HepG2 (cell line): ENCODE measurements around the gene CDC42EP4. TPM values are rescaled to one million over a fixed set of nuclear protein-coding genes. Genes with fewer than 3 reads are reported as not detected.

Experiments
- ETV6 ChIP-seq: sonication (generic); formaldehyde crosslinking; conservative IDR thresholded peaks from 2 replicates; pipeline ENCODE4 v1.4.0; 2020; ENCODE audit warnings: missing genetic modification reagents
- KLF11 ChIP-seq: IDR thresholded peaks from 2 replicates; pipeline ENCODE4 v1.6.1; 2016; ENCODE audit warnings: missing compliant biosample characterization
- KLF16 ChIP-seq, 2 experiments: sonication (generic) in 1 of 2; formaldehyde crosslinking in 1 of 2; IDR thresholded peaks; 2 replicates each; pipeline versions ENCODE4 v1.6.1 to v1.8.0; 2016 to 2023; ENCODE audit warnings: missing genetic modification reagents in 2 of 2, missing compliant biosample characterization in 1 of 2
- NCOA5 ChIP-seq: sonication (generic); formaldehyde crosslinking; IDR thresholded peaks from 2 replicates; pipeline ENCODE4 v1.4.0; 2020; ENCODE audit warnings: missing genetic modification reagents
- NFRKB ChIP-seq: fragments of 450-650 bp; IDR thresholded peaks from 2 replicates; pipeline ENCODE4 v1.6.1; 2017
- SIX1 ChIP-seq: sonication (generic); formaldehyde crosslinking; IDR thresholded peaks from 2 replicates; pipeline ENCODE4 v1.4.0; 2020; ENCODE audit warnings: missing genetic modification reagents, borderline replicate concordance
- TMF1 ChIP-seq: sonication (generic); formaldehyde crosslinking; IDR thresholded peaks from 2 replicates; pipeline ENCODE4 v1.8.1; 2022; ENCODE audit warnings: low read depth, missing genetic modification reagents
- U2AF1 ChIP-seq: fragments of 200-400 bp; formaldehyde crosslinking; optimal IDR thresholded peaks from 2 replicates; pipeline ENCODE3; 2017; ENCODE audit warnings: mild to moderate bottlenecking, low read depth, low read length
- ZMAT3 ChIP-seq: sonication (generic); formaldehyde crosslinking; conservative IDR thresholded peaks from 2 replicates; pipeline ENCODE4 v1.7.0; 2021; ENCODE audit warnings: missing genetic modification reagents
- ZNF224 ChIP-seq: sonication (generic); formaldehyde crosslinking; IDR thresholded peaks from 2 replicates; pipeline ENCODE4 v1.5.0; 2020; ENCODE audit warnings: mild to moderate bottlenecking, missing genetic modification reagents
- ZNF24 ChIP-seq: fragments of 450-650 bp; IDR thresholded peaks from 2 replicates; pipeline ENCODE4 v1.6.1; 2017; ENCODE audit warnings: antibody characterized with exemption, mild to moderate bottlenecking
- ZNF543 ChIP-seq: sonication (generic); formaldehyde crosslinking; IDR thresholded peaks from 2 replicates; pipeline ENCODE4 v1.4.0; 2020; ENCODE audit warnings: mild to moderate bottlenecking, missing genetic modification reagents
- ZNF572 ChIP-seq: sonication (generic); formaldehyde crosslinking; IDR thresholded peaks from 2 replicates; pipeline ENCODE4 v1.5.1; 2020; ENCODE audit warnings: mild to moderate bottlenecking, missing genetic modification reagents
- polyA plus RNA-seq, 8 experiments: library from polyadenylated mRNA; depleted of rRNA in 3 of 8; stranded (reverse) in 7 of 8; unstranded in 1 of 8; fragments of >200 nt; fragmentation: Illumina TruSeq in 4 of 8; extraction: Trizol in 4 of 8; gene quantifications; 2 replicates each; pipeline versions ENCODE4 v1.2.1 to v1.2.3, GENCODE V29; 2011 to 2016; ENCODE audit warnings: low read depth in 4 of 8, missing spikeins in 1 of 8, mixed read lengths in 1 of 8; ENCODE audit not compliant: insufficient read depth in 1 of 8
- total RNA-seq, 5 experiments: library from RNA; depleted of rRNA; stranded (reverse); fragments of >200 nt; fragmentation: Illumina TruSeq; extraction: Trizol; gene quantifications; 2 replicates each; pipeline ENCODE4 v1.2.3, GENCODE V29; 2016; ENCODE audit warnings: low read depth in 1 of 5
- TF ChIP-seq, protein P1 (sequence below): sonication (generic); formaldehyde crosslinking; IDR thresholded peaks from 2 replicates; pipeline ENCODE4 v1.5.1; 2020; ENCODE audit warnings: missing genetic modification reagents, mild to moderate bottlenecking, borderline replicate concordance
- TF ChIP-seq, protein P2 (sequence below): sonication (generic); formaldehyde crosslinking; IDR thresholded peaks from 2 replicates; pipeline ENCODE4 v1.5.0; 2020; ENCODE audit warnings: mild to moderate bottlenecking, missing genetic modification reagents, borderline replicate concordance
- TF ChIP-seq, protein P3 (sequence below): sonication (generic); formaldehyde crosslinking; IDR thresholded peaks from 2 replicates; pipeline ENCODE4 v1.4.0; 2020; ENCODE audit warnings: mild to moderate bottlenecking, low read depth, missing genetic modification reagents
- TF ChIP-seq, protein P4 (sequence below): sonication (generic); formaldehyde crosslinking; IDR thresholded peaks from 2 replicates; pipeline ENCODE4 v1.8.1; 2023; ENCODE audit warnings: mild to moderate bottlenecking, missing genetic modification reagents, borderline replicate concordance
- TF ChIP-seq, protein P5 (sequence below): sonication (generic); formaldehyde crosslinking; IDR thresholded peaks from 2 replicates; pipeline ENCODE4 v1.4.0; 2020; ENCODE audit warnings: missing genetic modification reagents, borderline replicate concordance
- TF ChIP-seq, protein P6 (sequence below): sonication (generic); formaldehyde crosslinking; IDR thresholded peaks from 2 replicates; pipeline ENCODE4 v1.5.1; 2020; ENCODE audit warnings: mild to moderate bottlenecking, missing genetic modification reagents, moderate library complexity
- TF ChIP-seq, protein P7 (sequence below): sonication (generic); formaldehyde crosslinking; IDR thresholded peaks from 2 replicates; pipeline ENCODE4 v1.8.0; 2022; ENCODE audit warnings: low read depth, missing genetic modification reagents

The CDC42EP4 gene
- total and polyA plus RNA-seq, 2 of the 13 experiments (the other 11 are each of a cell fraction or from before 2014, with no cell fraction given), result 19.0 to 54.0 TPM

DNA sequence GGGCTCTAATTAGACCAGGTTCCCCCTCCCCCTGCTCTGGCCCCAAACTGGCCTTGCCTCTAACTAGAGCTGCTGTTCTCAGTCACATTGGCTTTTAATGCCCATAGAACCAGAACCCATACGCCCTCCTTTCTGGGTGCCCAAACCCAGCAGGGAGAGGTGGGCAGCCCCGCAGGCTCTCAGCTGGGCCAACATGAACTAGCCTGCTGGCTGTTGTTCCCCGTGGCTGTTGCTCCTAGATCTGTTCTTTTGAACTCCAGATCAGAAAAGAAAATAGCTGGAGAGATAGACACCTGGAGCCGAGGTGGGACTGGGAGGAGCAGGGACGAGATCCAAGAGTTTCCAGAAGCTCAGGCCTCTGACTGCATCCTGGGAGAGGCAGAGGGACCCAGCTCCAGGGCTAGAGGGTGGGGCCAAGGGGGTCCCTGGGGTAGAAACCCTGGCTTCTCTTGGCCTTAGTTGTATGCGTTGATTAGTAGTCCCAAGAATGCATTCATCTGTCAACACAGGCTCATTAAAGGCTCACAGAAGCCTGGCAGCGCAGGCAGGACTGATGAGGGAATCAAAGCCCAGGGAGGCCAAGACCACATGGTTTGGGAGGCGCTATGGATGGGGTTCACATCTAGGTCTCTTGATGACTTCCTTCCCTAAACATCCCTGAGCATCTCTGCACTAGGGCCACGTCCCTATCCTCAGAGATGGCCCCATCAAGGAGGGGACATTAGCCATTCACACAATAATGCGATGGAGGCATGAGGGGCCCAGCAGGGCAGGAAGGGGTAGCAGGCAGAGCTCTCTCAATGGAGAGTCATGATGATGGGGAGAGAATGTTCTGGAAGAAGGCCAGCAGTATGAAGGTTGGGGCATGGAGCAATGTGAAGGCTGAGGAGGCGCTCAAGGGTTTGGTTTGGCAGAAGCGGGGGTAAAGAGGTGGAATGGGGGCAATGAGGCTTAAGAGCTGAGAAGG, 48.8 kb downstream of the CDC42EP4 start (continued):
- TF ChIP-seq ZNF24 (no peak), U2AF1 (no peak), KLF11 (CRISPR knock-in tag) (no peak), ZNF543 (no peak), SIX1 (no peak; the same call in 1 of the 2 replicates), ETV6 (CRISPR knock-in tag) (no peak), KLF16 (CRISPR knock-in tag; IDR thresholded peaks at IDR 0.05) (no peak; a peak in 1 of 4 replicates), TMF1 (CRISPR knock-in tag) (no peak), ZNF572 (CRISPR knock-in tag) (no peak; the same call in 1 of the 2 replicates), ZNF224 (CRISPR knock-in tag) (no peak; the same call in 1 of the 2 replicates), ZMAT3 (CRISPR knock-in tag) (no peak), NCOA5 (no peak), NFRKB (no peak)
- TF ChIP-seq, protein P1, sequence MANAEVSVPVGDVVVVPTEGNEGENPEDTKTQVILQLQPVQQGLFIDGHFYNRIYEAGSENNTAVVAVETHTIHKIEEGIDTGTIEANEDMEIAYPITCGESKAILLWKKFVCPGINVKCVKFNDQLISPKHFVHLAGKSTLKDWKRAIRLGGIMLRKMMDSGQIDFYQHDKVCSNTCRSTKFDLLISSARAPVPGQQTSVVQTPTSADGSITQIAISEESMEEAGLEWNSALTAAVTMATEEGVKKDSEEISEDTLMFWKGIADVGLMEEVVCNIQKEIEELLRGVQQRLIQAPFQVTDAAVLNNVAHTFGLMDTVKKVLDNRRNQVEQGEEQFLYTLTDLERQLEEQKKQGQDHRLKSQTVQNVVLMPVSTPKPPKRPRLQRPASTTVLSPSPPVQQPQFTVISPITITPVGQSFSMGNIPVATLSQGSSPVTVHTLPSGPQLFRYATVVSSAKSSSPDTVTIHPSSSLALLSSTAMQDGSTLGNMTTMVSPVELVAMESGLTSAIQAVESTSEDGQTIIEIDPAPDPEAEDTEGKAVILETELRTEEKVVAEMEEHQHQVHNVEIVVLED (CRISPR knock-in tag), result no peak
- TF ChIP-seq, protein P2, sequence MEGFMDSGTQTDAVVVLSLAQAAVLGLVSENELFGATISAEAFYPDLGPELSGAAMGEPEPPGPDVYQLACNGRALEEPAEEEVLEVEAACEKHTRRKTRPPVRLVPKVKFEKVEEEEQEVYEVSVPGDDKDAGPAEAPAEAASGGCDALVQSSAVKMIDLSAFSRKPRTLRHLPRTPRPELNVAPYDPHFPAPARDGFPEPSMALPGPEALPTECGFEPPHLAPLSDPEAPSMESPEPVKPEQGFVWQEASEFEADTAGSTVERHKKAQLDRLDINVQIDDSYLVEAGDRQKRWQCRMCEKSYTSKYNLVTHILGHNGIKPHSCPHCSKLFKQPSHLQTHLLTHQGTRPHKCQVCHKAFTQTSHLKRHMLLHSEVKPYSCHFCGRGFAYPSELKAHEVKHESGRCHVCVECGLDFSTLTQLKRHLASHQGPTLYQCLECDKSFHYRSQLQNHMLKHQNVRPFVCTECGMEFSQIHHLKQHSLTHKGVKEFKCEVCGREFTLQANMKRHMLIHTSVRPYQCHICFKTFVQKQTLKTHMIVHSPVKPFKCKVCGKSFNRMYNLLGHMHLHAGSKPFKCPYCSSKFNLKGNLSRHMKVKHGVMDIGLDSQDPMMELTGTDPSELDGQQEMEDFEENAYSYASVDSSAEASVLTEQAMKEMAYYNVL (CRISPR knock-in tag), result no peak
- TF ChIP-seq, protein P3, sequence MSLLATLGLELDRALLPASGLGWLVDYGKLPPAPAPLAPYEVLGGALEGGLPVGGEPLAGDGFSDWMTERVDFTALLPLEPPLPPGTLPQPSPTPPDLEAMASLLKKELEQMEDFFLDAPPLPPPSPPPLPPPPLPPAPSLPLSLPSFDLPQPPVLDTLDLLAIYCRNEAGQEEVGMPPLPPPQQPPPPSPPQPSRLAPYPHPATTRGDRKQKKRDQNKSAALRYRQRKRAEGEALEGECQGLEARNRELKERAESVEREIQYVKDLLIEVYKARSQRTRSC (CRISPR knock-in tag), result no peak
- TF ChIP-seq, protein P4, sequence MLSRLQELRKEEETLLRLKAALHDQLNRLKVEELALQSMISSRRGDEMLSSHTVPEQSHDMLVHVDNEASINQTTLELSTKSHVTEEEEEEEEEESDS (CRISPR knock-in tag), result no peak
- TF ChIP-seq, protein P5, sequence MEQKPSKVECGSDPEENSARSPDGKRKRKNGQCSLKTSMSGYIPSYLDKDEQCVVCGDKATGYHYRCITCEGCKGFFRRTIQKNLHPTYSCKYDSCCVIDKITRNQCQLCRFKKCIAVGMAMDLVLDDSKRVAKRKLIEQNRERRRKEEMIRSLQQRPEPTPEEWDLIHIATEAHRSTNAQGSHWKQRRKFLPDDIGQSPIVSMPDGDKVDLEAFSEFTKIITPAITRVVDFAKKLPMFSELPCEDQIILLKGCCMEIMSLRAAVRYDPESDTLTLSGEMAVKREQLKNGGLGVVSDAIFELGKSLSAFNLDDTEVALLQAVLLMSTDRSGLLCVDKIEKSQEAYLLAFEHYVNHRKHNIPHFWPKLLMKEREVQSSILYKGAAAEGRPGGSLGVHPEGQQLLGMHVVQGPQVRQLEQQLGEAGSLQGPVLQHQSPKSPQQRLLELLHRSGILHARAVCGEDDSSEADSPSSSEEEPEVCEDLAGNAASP (CRISPR knock-in tag), result no peak
- TF ChIP-seq, protein P6, sequence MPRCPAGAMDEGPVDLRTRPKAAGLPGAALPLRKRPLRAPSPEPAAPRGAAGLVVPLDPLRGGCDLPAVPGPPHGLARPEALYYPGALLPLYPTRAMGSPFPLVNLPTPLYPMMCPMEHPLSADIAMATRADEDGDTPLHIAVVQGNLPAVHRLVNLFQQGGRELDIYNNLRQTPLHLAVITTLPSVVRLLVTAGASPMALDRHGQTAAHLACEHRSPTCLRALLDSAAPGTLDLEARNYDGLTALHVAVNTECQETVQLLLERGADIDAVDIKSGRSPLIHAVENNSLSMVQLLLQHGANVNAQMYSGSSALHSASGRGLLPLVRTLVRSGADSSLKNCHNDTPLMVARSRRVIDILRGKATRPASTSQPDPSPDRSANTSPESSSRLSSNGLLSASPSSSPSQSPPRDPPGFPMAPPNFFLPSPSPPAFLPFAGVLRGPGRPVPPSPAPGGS (CRISPR knock-in tag), result no peak; the same call in 1 of the 2 replicates
- TF ChIP-seq, protein P7, sequence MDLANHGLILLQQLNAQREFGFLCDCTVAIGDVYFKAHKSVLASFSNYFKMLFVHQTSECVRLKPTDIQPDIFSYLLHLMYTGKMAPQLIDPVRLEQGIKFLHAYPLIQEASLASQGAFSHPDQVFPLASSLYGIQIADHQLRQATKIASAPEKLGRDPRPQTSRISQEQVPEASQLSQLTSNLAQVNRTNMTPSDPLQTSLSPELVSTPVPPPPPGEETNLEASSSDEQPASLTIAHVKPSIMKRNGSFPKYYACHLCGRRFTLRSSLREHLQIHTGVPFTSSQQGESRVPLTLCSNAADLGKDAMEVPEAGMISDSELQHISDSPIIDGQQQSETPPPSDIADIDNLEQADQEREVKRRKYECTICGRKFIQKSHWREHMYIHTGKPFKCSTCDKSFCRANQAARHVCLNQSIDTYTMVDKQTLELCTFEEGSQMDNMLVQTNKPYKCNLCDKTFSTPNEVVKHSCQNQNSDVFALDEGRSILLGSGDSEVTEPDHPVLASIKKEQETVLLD (CRISPR knock-in tag), result 0 out of 2 replicates have a peak, but pooled peaks have one; percentile 11
